Neural progenitor cell (in vitro differentiated cells): ENCODE data around the gene PTH2. TPM values are rescaled to one million over a fixed set of nuclear protein-coding genes. Genes with fewer than 3 reads are reported as not detected.
A peak's percentile ranks its signal among the peaks of the same experiment; 100 is the strongest.
"Not testable (repeated sequence)": the region's sequence is repeated elsewhere in the genome, so short reads cannot be mapped to it uniquely, and the experiment has no call there.

ENCODE experiments used
- DNase-seq: peaks from one replicate; pipeline ENCODE4 v3.0.0-alpha.2; 2016; ENCODE audit warnings: low spot score
- H2AFZ ChIP-seq: fragments of 200-600 bp; sonication (generic); replicated peaks from 2 replicates; pipeline ENCODE4 v1.6.1; 2016; ENCODE audit warnings: antibody characterized with exemption
- H3F3A ChIP-seq: fragments of 200-600 bp; sonication (generic); 2 replicates; pipeline ENCODE4 v1.6.1; 2016; ENCODE audit warnings: antibody characterized with exemption, low read depth
- H3K27ac ChIP-seq: fragments of 200-600 bp; sonication (generic); 2 replicates; pipeline ENCODE4 v1.5.1; 2016; ENCODE audit warnings: mild to moderate bottlenecking
- H3K27me3 ChIP-seq: fragments of 200-600 bp; sonication (generic); 2 replicates; pipeline ENCODE4 v1.6.1; 2016; ENCODE audit warnings: mild to moderate bottlenecking, moderate library complexity
- H3K36me3 ChIP-seq: fragments of 200-600 bp; sonication (generic); 2 replicates; pipeline ENCODE4 v1.5.1; 2016
- H3K4me1 ChIP-seq: fragments of 200-600 bp; sonication (generic); 2 replicates; pipeline ENCODE4 v1.6.1; 2016; ENCODE audit warnings: mixed run types
- H3K4me2 ChIP-seq: fragments of 200-600 bp; sonication (generic); 2 replicates; pipeline ENCODE4 v1.6.1; 2016
- H3K4me3 ChIP-seq: fragments of 200-600 bp; sonication (generic); 2 replicates; pipeline ENCODE4 v1.5.1; 2016
- H3K79me2 ChIP-seq: fragments of 200-600 bp; sonication (generic); 2 replicates; pipeline ENCODE4 v1.6.1; 2016; ENCODE audit warnings: low read depth
- H3K9ac ChIP-seq: fragments of 200-600 bp; sonication (generic); 2 replicates; pipeline ENCODE4 v1.6.1; 2016
- H3K9me3 ChIP-seq: fragments of 200-600 bp; sonication (generic); 2 replicates; pipeline ENCODE4 v1.5.1; 2016; ENCODE audit warnings: low read depth
- H4K20me1 ChIP-seq: fragments of 200-600 bp; sonication (generic); 2 replicates; pipeline ENCODE4 v1.6.1; 2016; ENCODE audit warnings: low read depth
- H3K27ac Mint-ChIP-seq: 3 replicates; pipeline ENCODE4 v1.8.0; 2021; ENCODE audit warnings: mixed read lengths
- H3K27me3 Mint-ChIP-seq: 2 replicates; pipeline ENCODE4 v1.8.0; 2022; ENCODE audit warnings: low read depth, mild to moderate bottlenecking, inconsistent platforms, moderate library complexity, mixed read lengths; ENCODE audit not compliant: insufficient read depth
- H3K36me3 Mint-ChIP-seq: 3 replicates; pipeline ENCODE4 v1.8.0; 2021; ENCODE audit warnings: mixed read lengths
- H3K4me1 Mint-ChIP-seq: 3 replicates; pipeline ENCODE4 v1.8.0; 2021; ENCODE audit warnings: mixed read lengths
- H3K4me3 Mint-ChIP-seq: 3 replicates; pipeline ENCODE4 v1.8.0; 2021; ENCODE audit warnings: mild to moderate bottlenecking, moderate library complexity, mixed read lengths
- H3K9me3 Mint-ChIP-seq: 3 replicates; pipeline ENCODE4 v1.8.0; 2020; ENCODE audit warnings: mixed read lengths
- EZH2 ChIP-seq: fragments of 200-600 bp; sonication (generic); IDR thresholded peaks from 2 replicates; pipeline ENCODE4 v1.6.1; 2017; ENCODE audit warnings: antibody characterized with exemption, mild to moderate bottlenecking, moderate library complexity
- EZH2phosphoT487 ChIP-seq: fragments of 200-600 bp; sonication (generic); IDR thresholded peaks from 2 replicates; pipeline ENCODE4 v1.6.1; 2017; ENCODE audit warnings: antibody characterized with exemption
- total RNA-seq: library from RNA; depleted of rRNA; stranded (reverse); fragments of >200 nt; gene quantifications from 2 replicates; pipeline ENCODE4 v1.2.3, GENCODE V29; 2015; ENCODE audit warnings: low replicate concordance
- TF ChIP-seq, protein P1 (sequence below): fragments of 200-600 bp; sonication (generic); IDR thresholded peaks from 2 replicates; pipeline ENCODE4 v1.5.1; 2017; ENCODE audit warnings: antibody characterized with exemption, mild to moderate bottlenecking

PTH2 gene
- total RNA-seq, 1 donor from 2014 or later: not detected

DNA sequence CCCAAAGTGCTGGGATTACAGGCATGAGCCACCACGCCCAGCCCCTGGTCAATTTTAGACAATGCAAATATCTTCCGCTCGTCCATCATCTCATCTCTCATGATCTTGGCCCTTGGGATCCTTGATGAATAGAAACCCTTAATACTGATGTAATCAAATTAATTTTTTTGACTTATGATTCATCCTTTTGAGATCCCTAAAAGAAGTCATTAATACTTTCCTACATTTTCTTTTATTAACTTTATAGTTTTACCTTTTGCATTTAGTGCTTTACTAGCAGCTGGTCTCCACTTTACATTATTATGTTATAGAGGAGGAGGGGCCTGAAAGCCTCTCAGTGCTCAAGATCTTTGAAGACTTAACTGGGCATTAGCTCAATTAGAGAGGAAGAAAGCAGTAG, 42.9 kb downstream of the PTH2 start:
- peaks cover 3% of the 10 kb centered on the region for H3K9me3 ChIP-seq
- no peak overlapping the region for H3K9ac ChIP-seq
- H3K9me3 Mint-ChIP-seq: peaks cover 21% of the 10 kb centered on the region
- H3K36me3 ChIP-seq: no peaks in the 10 kb centered on the region
- no peaks in the 10 kb centered on the region for H3K27me3 ChIP-seq
- no peaks in the 10 kb centered on the region for H4K20me1 ChIP-seq
- H2AFZ ChIP-seq: no peak overlapping the region
- DNase-seq: no peak
- H3F3A ChIP-seq: no peaks in the 10 kb centered on the region
- TF ChIP-seq, protein P1, sequence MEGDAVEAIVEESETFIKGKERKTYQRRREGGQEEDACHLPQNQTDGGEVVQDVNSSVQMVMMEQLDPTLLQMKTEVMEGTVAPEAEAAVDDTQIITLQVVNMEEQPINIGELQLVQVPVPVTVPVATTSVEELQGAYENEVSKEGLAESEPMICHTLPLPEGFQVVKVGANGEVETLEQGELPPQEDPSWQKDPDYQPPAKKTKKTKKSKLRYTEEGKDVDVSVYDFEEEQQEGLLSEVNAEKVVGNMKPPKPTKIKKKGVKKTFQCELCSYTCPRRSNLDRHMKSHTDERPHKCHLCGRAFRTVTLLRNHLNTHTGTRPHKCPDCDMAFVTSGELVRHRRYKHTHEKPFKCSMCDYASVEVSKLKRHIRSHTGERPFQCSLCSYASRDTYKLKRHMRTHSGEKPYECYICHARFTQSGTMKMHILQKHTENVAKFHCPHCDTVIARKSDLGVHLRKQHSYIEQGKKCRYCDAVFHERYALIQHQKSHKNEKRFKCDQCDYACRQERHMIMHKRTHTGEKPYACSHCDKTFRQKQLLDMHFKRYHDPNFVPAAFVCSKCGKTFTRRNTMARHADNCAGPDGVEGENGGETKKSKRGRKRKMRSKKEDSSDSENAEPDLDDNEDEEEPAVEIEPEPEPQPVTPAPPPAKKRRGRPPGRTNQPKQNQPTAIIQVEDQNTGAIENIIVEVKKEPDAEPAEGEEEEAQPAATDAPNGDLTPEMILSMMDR: no peak
- TF ChIP-seq EZH2: no peak
- TF ChIP-seq EZH2phosphoT487: no peak
- H3K4me3 Mint-ChIP-seq: no peak overlapping the region
- H3K4me1 Mint-ChIP-seq: no peaks in the 10 kb centered on the region
- H3K79me2 ChIP-seq: no peaks in the 10 kb centered on the region
- no peak overlapping the region for H3K27ac ChIP-seq
- H3K36me3 Mint-ChIP-seq: no peaks in the 10 kb centered on the region
- H3K27ac Mint-ChIP-seq: no peak overlapping the region
- no peak overlapping the region for H3K4me2 ChIP-seq
- peaks cover 9% of the 10 kb centered on the region for H3K27me3 Mint-ChIP-seq
- H3K4me3 ChIP-seq: no peak overlapping the region
- H3K4me1 ChIP-seq: no peaks in the 10 kb centered on the region

DNA sequence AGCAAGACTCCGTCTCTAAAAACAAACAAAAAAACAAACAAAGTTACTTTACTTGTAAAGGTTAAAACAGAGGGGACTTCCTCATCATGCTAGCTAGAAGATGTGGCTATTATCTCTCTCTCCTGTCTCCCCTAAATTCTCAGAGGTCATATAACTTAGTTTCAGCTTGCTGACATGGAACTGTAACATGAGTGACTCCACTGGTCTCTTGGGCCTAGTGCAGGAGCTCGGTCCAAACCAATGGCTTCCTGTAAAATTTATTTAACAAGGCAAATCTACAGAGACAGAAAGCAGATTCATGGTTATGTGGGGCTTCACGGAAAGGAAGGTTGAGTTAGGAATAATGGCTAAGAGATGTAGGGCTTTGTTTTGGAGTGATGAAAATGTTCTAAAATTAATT, 44.7 kb downstream of the PTH2 start:
- peaks cover 5% of the 10 kb centered on the region for H3K27me3 Mint-ChIP-seq

GRCh38 chr19:49374665-49375434, 48.4 kb downstream of the PTH2 start:
- no peak overlapping the region for H3K4me2 ChIP-seq
- no peak overlapping the region for H3K4me3 Mint-ChIP-seq
- peaks cover 2% of the 10 kb centered on the region for H3K9me3 Mint-ChIP-seq
- H3F3A ChIP-seq: peaks cover 3% of the 10 kb centered on the region
- no peaks in the 10 kb centered on the region for H3K36me3 ChIP-seq
- H3K79me2 ChIP-seq: no peaks in the 10 kb centered on the region
- no peaks in the 10 kb centered on the region for H3K4me1 ChIP-seq
- H4K20me1 ChIP-seq: no peaks in the 10 kb centered on the region
- TF ChIP-seq EZH2phosphoT487 (no peak), EZH2 (no peak)
- TF ChIP-seq, protein P1: no peak
- H3K9me3 ChIP-seq: no peaks in the 10 kb centered on the region
- no peak overlapping the region for H3K27ac ChIP-seq
- peaks cover 3% of the 10 kb centered on the region for H3K4me1 Mint-ChIP-seq
- no peaks in the 10 kb centered on the region for H3K27me3 ChIP-seq
- no peaks in the 10 kb centered on the region for H3K36me3 Mint-ChIP-seq
- no peaks in the 10 kb centered on the region for H3K27me3 Mint-ChIP-seq
- H2AFZ ChIP-seq: no peak overlapping the region
- H3K4me3 ChIP-seq: no peak overlapping the region
- no peak overlapping the region for H3K9ac ChIP-seq
- H3K27ac Mint-ChIP-seq: peak overlapping the region; percentile 12
- no peak for DNase-seq

More for the DNA sequence above, 44.7 kb downstream of the PTH2 start:
- Mint-ChIP-seq H3K36me3 (no peaks in the 10 kb centered on the region), H3K9me3 (peaks cover 17% of the 10 kb centered on the region), H3K27ac (no peak overlapping the region), H3K4me3 (no peak overlapping the region), H3K4me1 (peaks cover 3% of the 10 kb centered on the region)
- H3K9ac ChIP-seq: no peak overlapping the region
- H2AFZ ChIP-seq: no peak overlapping the region
- no peak overlapping the region for H3K4me2 ChIP-seq
- H3K9me3 ChIP-seq: peaks cover 3% of the 10 kb centered on the region
- peaks cover 2% of the 10 kb centered on the region for H3F3A ChIP-seq
- H4K20me1 ChIP-seq: no peaks in the 10 kb centered on the region
- H3K27me3 ChIP-seq: no peaks in the 10 kb centered on the region
- no peak overlapping the region for H3K27ac ChIP-seq
- H3K79me2 ChIP-seq: no peaks in the 10 kb centered on the region
- DNase-seq: no peak
- TF ChIP-seq, protein P1: no peak
- TF ChIP-seq EZH2phosphoT487 (no peak), EZH2 (no peak)
- H3K4me1 ChIP-seq: no peaks in the 10 kb centered on the region
- no peaks in the 10 kb centered on the region for H3K36me3 ChIP-seq
- no peak overlapping the region for H3K4me3 ChIP-seq

DNA sequence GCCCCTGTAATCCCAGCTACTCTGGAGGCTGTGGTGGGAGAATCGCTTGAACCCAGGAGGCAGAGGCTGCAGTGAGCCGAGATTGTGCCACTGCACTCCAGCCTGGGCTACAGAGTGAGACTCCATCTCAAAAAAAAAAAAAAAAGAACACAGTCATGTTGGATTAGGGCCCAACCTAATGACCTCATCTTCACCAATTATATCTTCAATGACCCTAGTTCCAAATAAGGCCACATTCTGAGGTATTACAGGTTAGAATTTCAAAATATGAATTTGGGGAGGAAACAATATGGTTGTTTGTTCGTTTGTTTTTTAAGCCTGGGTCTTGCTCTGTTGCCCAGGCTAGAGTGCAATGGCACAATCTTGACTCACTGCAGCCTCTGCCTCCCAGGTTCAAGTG, 50.1 kb downstream of the PTH2 start:
- not testable (repeated sequence) for H3K4me1 Mint-ChIP-seq, H3K27ac Mint-ChIP-seq, H3K4me3 ChIP-seq, H2AFZ ChIP-seq, DNase-seq, H3K9me3 Mint-ChIP-seq, H3K36me3 Mint-ChIP-seq, H3K27ac ChIP-seq, H3K4me1 ChIP-seq, H3K79me2 ChIP-seq, H3F3A ChIP-seq, H4K20me1 ChIP-seq, H3K27me3 Mint-ChIP-seq, H3K4me2 ChIP-seq, H3K9me3 ChIP-seq, H3K36me3 ChIP-seq, H3K9ac ChIP-seq, H3K4me3 Mint-ChIP-seq, H3K27me3 ChIP-seq
